IMR-90 (cell line): Measurements from ENCODE around the gene TRMT10B. TPM values are rescaled to one million over a fixed set of nuclear protein-coding genes. Genes with fewer than 3 reads are reported as not detected.

Experiments
- ATAC-seq: fragments of 200-7000 bp; cut with Tn5 transposase; 2 replicates; pipeline ENCODE4 v1.9.1; 2020; ENCODE audit warnings: low read depth, mild to moderate bottlenecking, moderate library complexity
- BruUV-seq: library from RNA; stranded (reverse); fragments of 400-500 nt; replicated peaks from 2 replicates; lab custom pipeline; 2021; lab: Mats Ljungman, UMichigan
- CTCF ChIA-PET: fragments of 300-600 bp; formaldehyde crosslinking; extraction: SDS; loops from one replicate; lab custom pipeline; 2021; ENCODE audit warnings: antibody characterized with exemption; lab: Yijun Ruan, JAX
- POLR2A ChIA-PET: fragments of 300-600 bp; sonication (Branson Sonifier 250); formaldehyde crosslinking; loops from one replicate; lab custom pipeline; 2022; ENCODE audit warnings: antibody characterized with exemption; ENCODE audit not compliant: unreplicated experiment; lab: Charles Lee
- DNase-seq: peaks from one replicate; pipeline ENCODE4 v3.0.0; 2013
- H2AFZ ChIP-seq: replicated peaks from 2 replicates; pipeline ENCODE3; 2013; ENCODE audit warnings: low read length, mild to moderate bottlenecking; ENCODE audit not compliant: poor library complexity
- H2AK5ac ChIP-seq: 2 replicates; pipeline ENCODE4 v1.6.1; 2013; ENCODE audit warnings: low read depth, low read length, inconsistent platforms
- H2AK9ac ChIP-seq: replicated peaks from 2 replicates; pipeline ENCODE3; 2013; ENCODE audit warnings: mild to moderate bottlenecking, low read depth, low read length, moderate library complexity; ENCODE audit not compliant: poor library complexity
- H2BK120ac ChIP-seq: 2 replicates; pipeline ENCODE4 v1.6.1; 2013; ENCODE audit warnings: low read depth, low read length, inconsistent platforms
- H2BK15ac ChIP-seq: 3 replicates; pipeline ENCODE4 v1.6.1; 2013; ENCODE audit warnings: low read depth, low read length, inconsistent platforms
- H2BK20ac ChIP-seq: 2 replicates; pipeline ENCODE4 v1.6.1; 2013; ENCODE audit warnings: low read depth, mild to moderate bottlenecking, inconsistent platforms, low read length, moderate library complexity
- H2BK5ac ChIP-seq: 2 replicates; pipeline ENCODE4 v1.6.1; 2013; ENCODE audit warnings: mild to moderate bottlenecking, low read depth, low read length, inconsistent platforms; ENCODE audit not compliant: poor library complexity, severe bottlenecking
- H3K14ac ChIP-seq: replicated peaks from 2 replicates; pipeline ENCODE4 v1.6.1; 2013; ENCODE audit warnings: low read depth, low read length, inconsistent platforms
- H3K18ac ChIP-seq: 2 replicates; pipeline ENCODE4 v1.6.1; 2013; ENCODE audit warnings: low read depth, low read length, control low read depth
- H3K23ac ChIP-seq: 2 replicates; pipeline ENCODE4 v1.6.1; 2013; ENCODE audit warnings: low read depth, low read length, inconsistent platforms
- H3K27ac ChIP-seq: 2 replicates; pipeline ENCODE4 v1.5.1; 2013; ENCODE audit warnings: mild to moderate bottlenecking, control low read depth, low read length; ENCODE audit not compliant: insufficient read depth
- H3K27me3 ChIP-seq: 2 replicates; pipeline ENCODE4 v1.6.1; 2013; ENCODE audit warnings: low read length; ENCODE audit not compliant: control insufficient read depth, insufficient read depth
- H3K36me3 ChIP-seq: 2 replicates; pipeline ENCODE4 v1.6.1; 2013; ENCODE audit warnings: low read length, mixed read lengths; ENCODE audit not compliant: control insufficient read depth, insufficient read depth
- H3K4ac ChIP-seq: 2 replicates; pipeline ENCODE4 v1.6.1; 2013; ENCODE audit warnings: low read depth, low read length, inconsistent platforms
- H3K4me1 ChIP-seq: 2 replicates; pipeline ENCODE4 v1.6.1; 2013; ENCODE audit warnings: low read length, mixed read lengths; ENCODE audit not compliant: control insufficient read depth, insufficient read depth
- H3K4me2 ChIP-seq: 2 replicates; pipeline ENCODE4 v1.6.1; 2013; ENCODE audit warnings: low read depth, mild to moderate bottlenecking, control low read depth, low read length, moderate library complexity
- H3K4me3 ChIP-seq: 2 replicates; pipeline ENCODE4 v1.5.1; 2013; ENCODE audit warnings: low read depth, mild to moderate bottlenecking, control low read depth, low read length, moderate library complexity; ENCODE audit not compliant: insufficient read depth
- H3K56ac ChIP-seq: 2 replicates; pipeline ENCODE4 v1.6.1; 2013; ENCODE audit warnings: low read length, inconsistent platforms; ENCODE audit not compliant: insufficient read depth; ENCODE audit errors: extremely low read depth
- H3K79me1 ChIP-seq, 2 experiments: 2 replicates each; pipeline ENCODE4 v1.6.1; 2013; ENCODE audit warnings: low read length in 2 of 2, inconsistent platforms in 1 of 2, low read depth in 1 of 2
- H3K9ac ChIP-seq: 2 replicates; pipeline ENCODE4 v1.6.1; 2013; ENCODE audit warnings: low read depth, low read length, control low read depth
- H3K9me1 ChIP-seq: 2 replicates; pipeline ENCODE4 v1.6.1; 2013; ENCODE audit warnings: low read length, inconsistent platforms; ENCODE audit not compliant: insufficient read depth
- H3K9me3 ChIP-seq: 2 replicates; pipeline ENCODE4 v1.6.1; 2013; ENCODE audit warnings: low read length; ENCODE audit not compliant: control insufficient read depth, insufficient read depth
- H4K20me1 ChIP-seq: 2 replicates; pipeline ENCODE4 v1.6.1; 2013; ENCODE audit warnings: low read length, inconsistent platforms; ENCODE audit not compliant: insufficient read depth
- H4K5ac ChIP-seq: 2 replicates; pipeline ENCODE4 v1.6.1; 2013; ENCODE audit warnings: mild to moderate bottlenecking, low read depth, low read length, control low read depth
- H4K8ac ChIP-seq, 2 experiments: 2 replicates each; pipeline ENCODE4 v1.6.1; 2013; ENCODE audit warnings: low read depth in 2 of 2, low read length in 2 of 2, control low read depth in 1 of 2, inconsistent platforms in 1 of 2
- H4K91ac ChIP-seq: 2 replicates; pipeline ENCODE4 v1.6.1; 2013; ENCODE audit warnings: low read depth, low read length, inconsistent platforms; ENCODE audit not compliant: insufficient read depth
- BHLHE40 ChIP-seq: fragments of 150-350 bp; IDR thresholded peaks from 2 replicates; pipeline ENCODE4 v1.6.1; 2016; ENCODE audit warnings: mild to moderate bottlenecking, low read depth, low read length
- CEBPB ChIP-seq: IDR thresholded peaks from 2 replicates; pipeline ENCODE4 v1.6.1; 2012; ENCODE audit warnings: low read depth, low read length, improper control_type of control experiment
- CHD1 ChIP-seq: IDR thresholded peaks from 2 replicates; pipeline ENCODE4 v1.6.1; 2012; ENCODE audit warnings: low read depth, low read length, improper control_type of control experiment
- FOS ChIP-seq: fragments of 150-350 bp; IDR thresholded peaks from 2 replicates; pipeline ENCODE4 v1.6.1; 2016; ENCODE audit warnings: low read depth, low read length
- MAFK ChIP-seq: IDR thresholded peaks from 2 replicates; pipeline ENCODE4 v1.6.1; 2012; ENCODE audit warnings: low read depth, low read length, improper control_type of control experiment
- MAZ ChIP-seq: IDR thresholded peaks from 2 replicates; pipeline ENCODE4 v1.6.1; 2012; ENCODE audit warnings: low read depth, mild to moderate bottlenecking, low read length, improper control_type of control experiment, moderate library complexity, borderline replicate concordance
- MXI1 ChIP-seq: IDR thresholded peaks from 2 replicates; pipeline ENCODE4 v1.6.1; 2012; ENCODE audit warnings: low read depth, mild to moderate bottlenecking, low read length, moderate library complexity, borderline replicate concordance
- NFE2L2 ChIP-seq: fragments of 150-350 bp; IDR thresholded peaks from 2 replicates; pipeline ENCODE4 v1.6.1; 2016; ENCODE audit warnings: low read depth, mild to moderate bottlenecking, low read length
- POLR2A ChIP-seq: IDR thresholded peaks from 2 replicates; pipeline ENCODE4 v1.6.1; 2012; ENCODE audit warnings: mild to moderate bottlenecking, low read depth, low read length
- RAD21 ChIP-seq: IDR thresholded peaks from 2 replicates; pipeline ENCODE4 v1.6.1; 2012; ENCODE audit warnings: low read length, improper control_type of control experiment
- RCOR1 ChIP-seq: IDR thresholded peaks from 2 replicates; pipeline ENCODE4 v1.6.1; 2012; ENCODE audit warnings: mild to moderate bottlenecking, low read length, improper control_type of control experiment; ENCODE audit not compliant: insufficient replicate concordance
- RFX5 ChIP-seq: IDR thresholded peaks from 2 replicates; pipeline ENCODE4 v1.8.0; 2012; ENCODE audit warnings: low read depth, mild to moderate bottlenecking, low read length, moderate library complexity
- SMC3 ChIP-seq: fragments of 150-350 bp; IDR thresholded peaks from 2 replicates; pipeline ENCODE4 v1.6.1; 2016; ENCODE audit warnings: low read depth, mild to moderate bottlenecking, antibody characterized with exemption, low read length, moderate library complexity
- WGBS, 2 experiments: methylation state at CpG; one replicate each; pipeline versions ENCODE4 v1.1.5 to v1.1.7; 2013; ENCODE audit warnings: missing lambda C conversion rate in 2 of 2; ENCODE audit not compliant: insufficient read length in 1 of 2; ENCODE audit errors: extremely low coverage in 2 of 2; 5-methylcytosine and 5-hydroxymethylcytosine counted together
- dilution Hi-C: fragments of 300-500 bp; cut with HindIII; formaldehyde crosslinking; loops from one replicate; pipeline ENCODE4 v1.14.3; 2018; ENCODE audit warnings: low sequenced_read_pairs; ENCODE audit not compliant: unreplicated experiment
- in situ Hi-C: fragments of 300-500 bp; cut with MboI; formaldehyde crosslinking; loops from 3 replicates; pipeline ENCODE4 v1.14.3; 2019; ENCODE audit warnings: low sequenced_read_pairs, inconsistent platforms, mixed read lengths
- intact Hi-C: fragments of 100-400 bp; cut with micrococcal nuclease; formaldehyde crosslinking; loops from 2 replicates; pipeline ENCODE4 v1.10.0; 2022
- polyA plus RNA-seq, 3 experiments: library from polyadenylated mRNA; depleted of rRNA; stranded (reverse); fragments of >200 nt; gene quantifications; 2 replicates each; pipeline ENCODE4 v1.2.3, GENCODE V29; 2012; ENCODE audit warnings: low replicate concordance in 1 of 3
- total RNA-seq: library from RNA; depleted of rRNA; stranded (reverse); fragments of >200 nt; gene quantifications from 2 replicates; pipeline ENCODE4 v1.2.3, GENCODE V29; 2012
- TF ChIP-seq, protein P1 (sequence below): fragments of 150-350 bp; IDR thresholded peaks from 2 replicates; pipeline ENCODE4 v1.6.1; 2016; ENCODE audit warnings: low read depth, mild to moderate bottlenecking, low read length, moderate library complexity, borderline replicate concordance
- TF ChIP-seq, protein P2 (sequence below): fragments of 150-350 bp; IDR thresholded peaks from 2 replicates; pipeline ENCODE4 v1.6.1; 2017; ENCODE audit warnings: mild to moderate bottlenecking, antibody characterized with exemption, low read length, low read depth
- TF ChIP-seq, protein P3 (sequence below): conservative IDR thresholded peaks from 2 replicates; pipeline ENCODE4 v1.5.1; 2012; ENCODE audit warnings: mild to moderate bottlenecking, low read depth, low read length, improper control_type of control experiment

Gene TRMT10B
- total and polyA plus RNA-seq, 2 of the 4 experiments (the other 2 are of a cell fraction), result 2.3 to 4.5 TPM

DNA sequence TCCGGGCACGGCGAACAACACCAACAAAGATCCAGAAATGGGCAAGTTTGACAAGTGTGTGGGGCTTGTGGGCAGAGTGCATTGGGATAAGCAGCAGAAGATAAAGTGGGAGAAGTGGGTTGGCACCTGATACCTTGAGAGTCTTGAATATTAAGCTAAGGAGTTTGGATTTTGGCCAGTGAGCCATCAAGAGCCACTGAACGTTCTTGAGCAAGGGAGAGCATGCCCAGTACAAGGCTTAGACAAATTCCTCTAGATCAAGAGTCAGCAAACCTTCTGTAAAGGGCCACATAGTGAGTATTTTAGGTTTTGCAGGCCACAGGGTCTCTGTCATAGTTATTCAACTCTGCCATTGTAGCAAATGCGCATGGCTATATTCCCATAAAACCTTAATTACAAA, 26.6 kb upstream of the TRMT10B start:
- H3K4me2 ChIP-seq, result no peak overlapping the region
- peaks cover 2% of the 10 kb centered on the region; the same call in 1 of the 2 replicates for H3K9me1 ChIP-seq
- no peak overlapping the region for H4K91ac ChIP-seq
- intact Hi-C loops, result no loop called here
- H3K4ac ChIP-seq, result no peak overlapping the region
- no peak overlapping the region for H4K8ac ChIP-seq
- no peak overlapping the region for H2BK15ac ChIP-seq
- no peaks in the 10 kb centered on the region; the same call in 1 of the 2 replicates for H3K4me1 ChIP-seq
- 85% methylated on average over 3 of the region's 5 CpGs; no CpG with 5 or more reads in 1 of the 2 experiments for WGBS, 2 experiments
- BruUV-seq, result no TSS peak
- ChIA-PET CTCF (no interaction called here), POLR2A (no interaction called here)
- H2AK9ac ChIP-seq, result no peak overlapping the region
- no peak overlapping the region for H2BK20ac ChIP-seq
- DNase-seq, result no peak
- H2BK5ac ChIP-seq, result no peak overlapping the region
- no peaks in the 10 kb centered on the region for H3K79me1 ChIP-seq
- no peak overlapping the region for H4K5ac ChIP-seq
- H4K20me1 ChIP-seq, result no peaks in the 10 kb centered on the region
- H3K36me3 ChIP-seq, result no peaks in the 10 kb centered on the region
- no peak overlapping the region for H3K23ac ChIP-seq
- H2AK5ac ChIP-seq, result no peak overlapping the region
- in situ Hi-C loops, result no loop called here
- no peak overlapping the region for H2AFZ ChIP-seq
- H3K14ac ChIP-seq, result no peak overlapping the region
- H3K9me3 ChIP-seq, result no peaks in the 10 kb centered on the region
- ATAC-seq, result no peak
- no peak overlapping the region for H3K56ac ChIP-seq
- H3K4me3 ChIP-seq, result no peak overlapping the region
- TF ChIP-seq, protein P1, sequence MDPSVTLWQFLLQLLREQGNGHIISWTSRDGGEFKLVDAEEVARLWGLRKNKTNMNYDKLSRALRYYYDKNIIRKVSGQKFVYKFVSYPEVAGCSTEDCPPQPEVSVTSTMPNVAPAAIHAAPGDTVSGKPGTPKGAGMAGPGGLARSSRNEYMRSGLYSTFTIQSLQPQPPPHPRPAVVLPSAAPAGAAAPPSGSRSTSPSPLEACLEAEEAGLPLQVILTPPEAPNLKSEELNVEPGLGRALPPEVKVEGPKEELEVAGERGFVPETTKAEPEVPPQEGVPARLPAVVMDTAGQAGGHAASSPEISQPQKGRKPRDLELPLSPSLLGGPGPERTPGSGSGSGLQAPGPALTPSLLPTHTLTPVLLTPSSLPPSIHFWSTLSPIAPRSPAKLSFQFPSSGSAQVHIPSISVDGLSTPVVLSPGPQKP, result no peak
- TF ChIP-seq, protein P2, sequence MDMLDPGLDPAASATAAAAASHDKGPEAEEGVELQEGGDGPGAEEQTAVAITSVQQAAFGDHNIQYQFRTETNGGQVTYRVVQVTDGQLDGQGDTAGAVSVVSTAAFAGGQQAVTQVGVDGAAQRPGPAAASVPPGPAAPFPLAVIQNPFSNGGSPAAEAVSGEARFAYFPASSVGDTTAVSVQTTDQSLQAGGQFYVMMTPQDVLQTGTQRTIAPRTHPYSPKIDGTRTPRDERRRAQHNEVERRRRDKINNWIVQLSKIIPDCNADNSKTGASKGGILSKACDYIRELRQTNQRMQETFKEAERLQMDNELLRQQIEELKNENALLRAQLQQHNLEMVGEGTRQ, result no peak
- TF ChIP-seq MXI1, result no peak
- TF ChIP-seq MAZ, result no peak
- no peak for TF ChIP-seq RFX5
- no peak for TF ChIP-seq CEBPB
- TF ChIP-seq POLR2A, result no peak
- TF ChIP-seq MAFK, result no peak
- no peak for TF ChIP-seq NFE2L2
- TF ChIP-seq, protein P3, sequence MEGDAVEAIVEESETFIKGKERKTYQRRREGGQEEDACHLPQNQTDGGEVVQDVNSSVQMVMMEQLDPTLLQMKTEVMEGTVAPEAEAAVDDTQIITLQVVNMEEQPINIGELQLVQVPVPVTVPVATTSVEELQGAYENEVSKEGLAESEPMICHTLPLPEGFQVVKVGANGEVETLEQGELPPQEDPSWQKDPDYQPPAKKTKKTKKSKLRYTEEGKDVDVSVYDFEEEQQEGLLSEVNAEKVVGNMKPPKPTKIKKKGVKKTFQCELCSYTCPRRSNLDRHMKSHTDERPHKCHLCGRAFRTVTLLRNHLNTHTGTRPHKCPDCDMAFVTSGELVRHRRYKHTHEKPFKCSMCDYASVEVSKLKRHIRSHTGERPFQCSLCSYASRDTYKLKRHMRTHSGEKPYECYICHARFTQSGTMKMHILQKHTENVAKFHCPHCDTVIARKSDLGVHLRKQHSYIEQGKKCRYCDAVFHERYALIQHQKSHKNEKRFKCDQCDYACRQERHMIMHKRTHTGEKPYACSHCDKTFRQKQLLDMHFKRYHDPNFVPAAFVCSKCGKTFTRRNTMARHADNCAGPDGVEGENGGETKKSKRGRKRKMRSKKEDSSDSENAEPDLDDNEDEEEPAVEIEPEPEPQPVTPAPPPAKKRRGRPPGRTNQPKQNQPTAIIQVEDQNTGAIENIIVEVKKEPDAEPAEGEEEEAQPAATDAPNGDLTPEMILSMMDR, result no peak
- TF ChIP-seq BHLHE40, result no peak
- no peak for TF ChIP-seq RCOR1
- TF ChIP-seq CHD1, result no peak
- no peak for TF ChIP-seq SMC3
- TF ChIP-seq FOS, result no peak
- TF ChIP-seq RAD21, result no peak
- no peak overlapping the region for H3K9ac ChIP-seq
- no peak overlapping the region for H3K27ac ChIP-seq
- peaks cover 26% of the 10 kb centered on the region for H3K27me3 ChIP-seq
- no peak overlapping the region for H3K18ac ChIP-seq
- H2BK120ac ChIP-seq, result no peak overlapping the region
- dilution Hi-C loops, result no loop called here
